ENCODE measurements around the gene COL7A1. TPM values are rescaled to one million over a fixed set of nuclear protein-coding genes. Genes with fewer than 3 reads are reported as not detected.
A peak's percentile ranks its signal among the peaks of the same experiment; 100 is the strongest.

The COL7A1 gene
- total and polyA plus RNA-seq, 12 donors = 0.35 to 66.9 (median 3.1) TPM

DNA sequence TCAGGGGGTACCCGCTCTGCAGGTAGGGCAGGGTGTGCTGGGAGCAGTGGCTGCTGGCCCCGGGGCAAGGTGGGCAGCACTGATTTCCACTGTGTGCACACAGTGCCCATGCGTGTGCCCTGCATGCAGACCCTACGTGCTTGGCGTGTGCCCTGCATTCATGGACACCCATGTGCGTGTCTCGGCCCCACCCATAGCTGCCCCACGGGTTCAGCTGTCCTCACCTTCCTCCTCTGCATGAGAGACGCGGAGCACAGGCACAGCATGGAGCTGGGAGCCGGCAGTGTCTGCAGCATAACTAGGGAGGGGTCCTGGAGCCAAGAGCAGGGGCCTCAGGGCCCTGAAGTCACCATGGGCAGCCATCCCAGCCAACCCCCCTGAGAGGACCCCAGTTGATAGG, 29.9 kb downstream of the COL7A1 start:
- Histone ChIP-seq H3K36me3 (replicated peaks in 1 of 2) (no peaks in the 10 kb centered on the region), H3K9me3 (replicated peaks in 1 of 3) (no peaks in the 10 kb centered on the region), H3K27me3 (no peaks in the 10 kb centered on the region), H3K4me1 (replicated peaks in 1 of 2) (peaks cover 4 to 13% of the 10 kb centered on the region in 2 donors), H3K4me3 (no peak overlapping the region), H3K27ac (no peak overlapping the region)
- no peak for DNase-seq
- 72 to 100% (median 91%) methylated on average over 1 to 11 of the region's 11 CpGs for WGBS, 4 donors
- intact Hi-C loops (cut with DNase I) = no loop called here
- TF ChIP-seq, protein P1, sequence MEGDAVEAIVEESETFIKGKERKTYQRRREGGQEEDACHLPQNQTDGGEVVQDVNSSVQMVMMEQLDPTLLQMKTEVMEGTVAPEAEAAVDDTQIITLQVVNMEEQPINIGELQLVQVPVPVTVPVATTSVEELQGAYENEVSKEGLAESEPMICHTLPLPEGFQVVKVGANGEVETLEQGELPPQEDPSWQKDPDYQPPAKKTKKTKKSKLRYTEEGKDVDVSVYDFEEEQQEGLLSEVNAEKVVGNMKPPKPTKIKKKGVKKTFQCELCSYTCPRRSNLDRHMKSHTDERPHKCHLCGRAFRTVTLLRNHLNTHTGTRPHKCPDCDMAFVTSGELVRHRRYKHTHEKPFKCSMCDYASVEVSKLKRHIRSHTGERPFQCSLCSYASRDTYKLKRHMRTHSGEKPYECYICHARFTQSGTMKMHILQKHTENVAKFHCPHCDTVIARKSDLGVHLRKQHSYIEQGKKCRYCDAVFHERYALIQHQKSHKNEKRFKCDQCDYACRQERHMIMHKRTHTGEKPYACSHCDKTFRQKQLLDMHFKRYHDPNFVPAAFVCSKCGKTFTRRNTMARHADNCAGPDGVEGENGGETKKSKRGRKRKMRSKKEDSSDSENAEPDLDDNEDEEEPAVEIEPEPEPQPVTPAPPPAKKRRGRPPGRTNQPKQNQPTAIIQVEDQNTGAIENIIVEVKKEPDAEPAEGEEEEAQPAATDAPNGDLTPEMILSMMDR (IDR thresholded peaks at IDR 0.05) = no peak
- TF ChIP-seq POLR2A (IDR thresholded peaks at IDR 0.05) = no peak

DNA sequence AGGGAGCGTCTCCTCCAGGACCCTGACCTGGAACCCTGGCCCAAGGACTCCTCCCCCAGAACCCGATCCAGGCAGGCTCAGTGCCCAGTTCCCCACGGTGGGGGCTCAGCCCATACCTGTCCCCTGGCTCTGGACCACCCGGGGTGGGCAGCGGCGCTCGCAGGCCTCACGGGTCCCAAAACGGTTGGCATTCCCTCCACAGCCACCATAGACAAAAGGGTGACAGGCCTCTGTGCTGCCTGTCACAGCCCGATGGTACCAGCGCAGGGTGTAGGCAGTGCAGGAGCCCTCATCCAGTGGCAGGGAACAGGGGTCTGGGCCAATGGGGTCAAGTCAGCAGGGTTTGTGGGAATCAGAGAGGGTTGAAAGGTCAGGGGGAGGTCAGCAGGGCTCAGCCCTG, 30.5 kb downstream of the COL7A1 start:
- H3K4me3 ChIP-seq = no peak overlapping the region
- DNase-seq = no peak
- H3K27ac ChIP-seq = no peak overlapping the region
- intact Hi-C loops (cut with DNase I) = no loop called here
- H3K4me1 ChIP-seq (replicated peaks in 1 of 2) = peaks cover 4 to 17% of the 10 kb centered on the region in 2 donors
- H3K27me3 ChIP-seq = no peaks in the 10 kb centered on the region
- TF ChIP-seq POLR2A (IDR thresholded peaks at IDR 0.05) = no peak
- TF ChIP-seq, protein P1 (IDR thresholded peaks at IDR 0.05) = no peak
- 63 to 83% (median 80%) methylated on average over 2 to 11 of the region's 11 CpGs; no CpG with 5 or more reads in 1 of the 4 donors for WGBS, 4 donors
- H3K36me3 ChIP-seq (replicated peaks in 1 of 2) = no peaks in the 10 kb centered on the region
- no peaks in the 10 kb centered on the region for H3K9me3 ChIP-seq (replicated peaks in 1 of 3)

DNA sequence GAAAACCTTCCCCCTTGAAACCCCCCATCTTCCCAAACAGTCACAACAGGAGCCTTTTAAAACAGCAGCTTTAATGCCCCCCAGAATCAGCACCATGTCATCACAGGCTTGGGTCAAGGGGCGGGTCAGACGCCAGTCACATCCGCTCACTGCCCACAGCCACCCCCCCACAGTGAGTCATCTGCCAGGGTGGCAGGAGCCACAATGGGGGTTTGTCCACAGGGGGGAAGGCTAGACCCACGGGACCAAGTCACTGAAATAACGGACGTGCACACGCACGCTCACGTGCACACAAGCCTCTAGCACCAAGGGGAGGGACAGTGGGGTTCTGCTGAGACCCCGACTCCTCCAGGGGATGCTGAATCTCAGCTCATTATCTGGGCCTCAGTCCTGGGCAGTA, 31.1 kb downstream of the COL7A1 start:
- intact Hi-C loops (cut with DNase I) = no loop called here
- Histone ChIP-seq H3K27ac (peak overlapping the region in 1 of 5 donors; percentile 1), H3K4me1 (replicated peaks in 1 of 2) (peaks cover 4 to 21% of the 10 kb centered on the region in 2 donors), H3K36me3 (replicated peaks in 1 of 2) (no peaks in the 10 kb centered on the region), H3K4me3 (no peak overlapping the region), H3K9me3 (replicated peaks in 1 of 3) (no peaks in the 10 kb centered on the region), H3K27me3 (no peaks in the 10 kb centered on the region)
- peak; percentile 48 to 79 (median 73) for DNase-seq
- TF ChIP-seq, protein P1 (IDR thresholded peaks at IDR 0.05) = no peak
- TF ChIP-seq POLR2A (IDR thresholded peaks at IDR 0.05) = no peak
- WGBS, 4 donors = 42 to 70% (median 60%) methylated on average over 9 to 10 of the region's 10 CpGs

DNA sequence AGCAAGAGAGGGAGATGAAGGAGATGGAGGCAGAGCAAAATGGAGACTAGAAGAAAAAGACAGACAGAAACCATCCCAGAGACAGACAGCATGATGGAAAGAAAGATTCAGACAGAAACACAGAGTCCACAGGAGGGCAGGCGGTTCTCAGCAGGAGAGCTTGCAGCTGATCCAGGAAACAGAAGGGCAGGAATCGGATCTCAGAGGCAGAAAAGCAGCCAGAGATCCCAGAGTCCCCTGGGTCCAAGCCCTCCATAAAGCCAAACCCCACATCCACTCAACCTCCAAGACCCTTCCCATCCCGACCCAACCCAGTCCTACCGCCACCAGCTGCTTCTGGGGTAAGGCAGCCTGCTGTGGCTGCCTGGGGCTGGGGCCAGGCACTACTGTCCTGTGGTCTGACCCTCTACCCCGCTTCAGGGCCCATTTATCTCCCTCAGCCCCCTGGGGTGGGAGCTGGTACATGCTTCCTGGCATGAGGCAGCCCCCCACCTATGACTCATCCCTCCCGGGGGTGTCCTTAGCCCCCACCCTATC, 31.7 kb downstream of the COL7A1 start, which contains the start of gene UCN2:
TSS of gene UCN2 (minus strand) at position 400 of the 537 bp plus-strand sequence. CDS start 657 bp downstream, outside the sequence.
- WGBS, 4 donors = 68 to 81% (median 72%) methylated on average over 5 to 6 of the region's 6 CpGs
- no peak for DNase-seq
- intact Hi-C loops (cut with DNase I) = no loop called here
- Histone ChIP-seq H3K4me3 (no peak within 1 kb of the TSS), H3K4me1 (replicated peaks in 1 of 2) (peaks cover 4 to 25% of the 10 kb centered on the region in 2 donors), H3K9me3 (replicated peaks in 1 of 3) (no peaks in the 10 kb centered on the region), H3K36me3 (replicated peaks in 1 of 2) (no peaks in the 10 kb centered on the region), H3K27me3 (no peaks in the 10 kb centered on the region), H3K27ac (peak within 1 kb of the TSS in 1 of 5 donors; percentile 1)
- no peak for TF ChIP-seq POLR2A (IDR thresholded peaks at IDR 0.05)
- TF ChIP-seq, protein P1 (IDR thresholded peaks at IDR 0.05) = no peak

Measured in adrenal gland (tissue), 12 donors.